Right cardiac atrium (tissue), 5 donors: ENCODE data around the gene GMCL2. TPM values are rescaled to one million over a fixed set of nuclear protein-coding genes. Genes with fewer than 3 reads are reported as not detected.

Experiments used
- ATAC-seq, 2 donors: fragments of 200-7000 bp; cut with Tn5 transposase; one replicate each; pipeline versions ENCODE4 v1.8.0 to v1.9.1; 2020; ENCODE audit warnings: moderate library complexity in 2 of 2, mild to moderate bottlenecking in 1 of 2
- DNase-seq, 3 donors: peaks; one replicate each; pipeline ENCODE4 v3.0.0-alpha.2; 2020
- H3K27ac ChIP-seq: one replicate; pipeline ENCODE4 v1.5.1; 2013; ENCODE audit warnings: mild to moderate bottlenecking, low read length, control low read depth, moderate library complexity
- H3K27me3 ChIP-seq: one replicate; pipeline ENCODE4 v1.6.1; 2013; ENCODE audit not compliant: control insufficient read depth, insufficient read depth
- H3K4me1 ChIP-seq: one replicate; pipeline ENCODE4 v1.6.1; 2013; ENCODE audit warnings: low read length; ENCODE audit not compliant: control insufficient read depth, insufficient read depth
- H3K4me3 ChIP-seq: one replicate; pipeline ENCODE4 v1.5.1; 2013; ENCODE audit warnings: low read length, control low read depth
- H3K9me3 ChIP-seq: one replicate; pipeline ENCODE4 v1.6.1; 2013; ENCODE audit warnings: low read length; ENCODE audit not compliant: control insufficient read depth
- WGBS: extraction: QIAGEN DNeasy Blood & Tissue Kit; methylation state at CpG from one replicate; pipeline ENCODE4 v1.1.7; 2013; 5-methylcytosine and 5-hydroxymethylcytosine counted together
- intact Hi-C, 4 donors: fragments of 100-400 bp; cut with DNase I; formaldehyde crosslinking; loops; one replicate each; pipeline versions ENCODE4 v1.11.0 to v1.14.0; 2022 to 2023
- polyA plus RNA-seq: library from polyadenylated mRNA; stranded (reverse); fragments of 200-250 nt; gene quantifications from one replicate; pipeline ENCODE4 v1.2.3, GENCODE V29; 2013
- total RNA-seq, 4 donors: library from RNA; stranded (reverse); fragmentation: NEBNext Ultra II Directional; extraction: Animal tissue kit (Norgen Biotek cat#: 25700); gene quantifications; one replicate each; pipeline ENCODE4 v1.2.1, GENCODE V29; 2021
- donor health status: healthy with polysubstance abuse.
- donor health status: DM: no; HTN: yes; CAD: no.
- donor health status: DM: no; HTN: no; CAD: no.
- donor health status: DM: no; HTN: yes; CAD: no; lungs with severe emphysema.
- donor health status: DM: yes; HTN: yes; CAD: no.

GMCL2 gene
- total and polyA plus RNA-seq, 5 donors = not detected

DNA sequence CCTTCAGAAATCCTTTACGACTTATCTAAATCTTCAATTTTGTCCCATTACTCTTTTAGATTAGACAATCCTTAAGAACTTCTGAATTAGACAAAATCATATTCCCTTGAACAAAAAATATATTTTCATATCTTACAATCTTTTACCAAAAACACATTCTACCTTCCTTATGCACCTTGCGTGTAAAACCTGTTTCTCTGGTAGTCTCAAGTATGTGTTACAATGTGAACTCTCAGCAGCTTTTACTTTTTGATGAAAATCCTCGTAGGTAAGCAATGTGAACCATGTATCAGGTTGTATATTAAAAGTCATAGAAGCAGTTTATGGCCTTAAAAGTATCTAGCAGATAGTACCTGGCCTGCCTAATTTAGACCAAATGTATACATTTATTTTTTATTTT lies 12.7 kb downstream of the GMCL2 start:
- DNase-seq (no peak), ATAC-seq (no peak)
- Histone ChIP-seq H3K27ac (no peak overlapping the region), H3K27me3 (no peaks in the 10 kb centered on the region), H3K4me1 (no peaks in the 10 kb centered on the region), H3K4me3 (no peak overlapping the region), H3K9me3 (no peaks in the 10 kb centered on the region)
- intact Hi-C loops = no loop called here
- WGBS = 93% methylated on average over 3 of the region's 3 CpGs

DNA sequence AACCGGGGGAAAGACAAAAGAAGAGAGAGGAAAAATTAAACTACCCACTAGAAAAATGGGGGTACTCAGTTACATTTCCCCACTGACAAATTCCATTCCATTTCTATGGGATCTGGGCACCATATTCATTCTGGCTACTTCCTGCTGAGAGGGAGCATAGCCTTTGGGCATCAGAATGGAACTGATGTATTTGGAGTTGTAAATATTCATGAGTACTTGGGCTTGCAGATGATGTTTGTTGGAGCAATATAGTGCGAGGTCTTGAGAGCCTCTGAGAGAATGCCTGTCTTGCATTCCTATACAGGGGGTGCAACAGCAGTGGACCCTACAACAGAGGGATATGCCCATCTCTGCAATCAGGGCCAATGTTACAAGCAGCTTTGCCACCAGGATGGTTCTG lies 16.7 kb downstream of the GMCL2 start:
- no peak overlapping the region for H3K27ac ChIP-seq
- H3K27me3 ChIP-seq = no peaks in the 10 kb centered on the region
- no peaks in the 10 kb centered on the region for H3K9me3 ChIP-seq
- H3K4me3 ChIP-seq = no peak overlapping the region
- ATAC-seq (no peak), DNase-seq (no peak)
- WGBS = 86% methylated on average over 2 of the region's 2 CpGs
- no peaks in the 10 kb centered on the region for H3K4me1 ChIP-seq
- intact Hi-C loops = no loop called here

DNA sequence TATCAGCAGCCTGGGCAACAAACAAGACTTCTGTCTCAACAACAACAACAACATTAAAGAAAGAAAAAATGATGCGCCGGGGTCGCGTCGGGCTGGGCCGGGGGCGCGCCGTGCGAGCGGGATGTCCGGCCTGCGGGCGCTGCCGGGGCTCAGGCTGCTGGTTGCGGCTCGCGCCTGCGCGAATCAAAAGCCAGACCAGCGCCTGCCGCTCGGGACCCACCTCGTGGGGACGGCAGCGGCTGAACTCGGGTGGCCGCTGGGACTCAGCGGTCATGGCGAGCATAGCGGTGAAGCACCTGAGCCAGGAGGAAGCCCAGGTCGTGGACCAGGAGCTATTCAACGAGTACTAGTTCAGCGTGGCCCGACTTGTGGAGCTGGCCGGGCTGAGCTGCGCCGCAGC lies 21.6 kb downstream of the GMCL2 start:
- WGBS = 30% methylated on average over 38 of the region's 38 CpGs
- DNase-seq = no peak
- Histone ChIP-seq H3K27me3 (no peaks in the 10 kb centered on the region), H3K4me1 (no peaks in the 10 kb centered on the region), H3K4me3 (no peak overlapping the region), H3K9me3 (no peaks in the 10 kb centered on the region), H3K27ac (no peak overlapping the region)
- no peak for ATAC-seq
- intact Hi-C loops = loop anchor here in 3 of 4 donors (2.0 to 10.0 kb wide), 3 partner anchors 89 to 91 kb away; no protein-coding TSS in a partner anchor

DNA sequence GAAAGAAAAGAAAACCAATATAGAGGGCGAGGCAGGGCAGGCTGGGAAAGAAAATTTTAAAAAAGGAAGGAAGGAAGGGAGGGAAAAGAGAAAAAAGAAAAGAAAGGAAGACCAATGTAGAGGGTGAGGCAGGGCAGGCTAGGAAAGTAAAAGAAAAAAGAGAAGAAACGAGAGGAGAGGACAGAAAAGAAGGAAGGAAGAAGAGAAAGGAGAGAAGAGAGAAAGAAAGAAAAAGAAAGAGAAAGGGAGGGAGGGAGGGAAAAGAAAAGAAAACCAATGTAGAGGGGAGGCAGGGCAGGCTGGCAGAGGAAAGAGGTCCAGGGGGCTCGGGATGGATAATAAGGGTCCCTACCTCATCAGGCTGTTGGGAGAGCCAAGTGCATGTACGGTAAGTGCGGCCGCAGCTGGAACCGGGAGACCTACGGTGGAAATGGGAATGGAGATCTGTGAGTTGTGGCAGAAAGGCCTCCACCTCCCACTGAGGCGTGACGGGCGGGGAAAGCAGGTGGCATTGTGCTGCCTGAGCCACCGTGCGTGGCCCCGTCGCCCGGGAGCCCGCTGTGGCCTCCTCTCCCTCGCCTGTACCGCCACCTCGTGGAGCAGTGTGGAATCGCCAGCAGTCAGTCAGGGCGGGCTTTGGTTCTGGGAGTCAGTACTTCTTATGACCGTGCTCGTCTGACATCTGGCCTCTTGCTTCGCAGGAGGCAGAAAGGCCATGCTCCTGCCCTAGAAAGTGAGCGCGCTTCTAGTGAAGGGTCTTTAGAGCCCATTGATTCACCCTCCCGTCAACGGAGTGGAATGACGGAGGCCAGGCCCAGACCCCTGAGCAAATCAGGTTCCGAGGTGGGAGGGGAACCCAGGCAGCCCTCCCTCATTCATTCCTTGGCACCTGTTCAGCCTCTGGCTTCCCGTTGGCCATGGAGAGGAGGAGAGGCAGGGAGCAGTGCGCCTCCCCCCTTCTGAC lies 23.1 kb downstream of the GMCL2 start:
- no peaks in the 10 kb centered on the region for H3K9me3 ChIP-seq
- no peaks in the 10 kb centered on the region for H3K4me1 ChIP-seq
- no peak overlapping the region for H3K4me3 ChIP-seq
- H3K27ac ChIP-seq = no peak overlapping the region
- peak; percentile 92 to 95 for ATAC-seq
- intact Hi-C loops = loop anchor here (1.0 to 10.0 kb wide), 5 partner anchors 86 to 89 kb away; no protein-coding TSS in a partner anchor
- 8% methylated on average over 33 of the region's 33 CpGs for WGBS
- peak; percentile 79 to 93 (median 92) for DNase-seq
- no peaks in the 10 kb centered on the region for H3K27me3 ChIP-seq

DNA sequence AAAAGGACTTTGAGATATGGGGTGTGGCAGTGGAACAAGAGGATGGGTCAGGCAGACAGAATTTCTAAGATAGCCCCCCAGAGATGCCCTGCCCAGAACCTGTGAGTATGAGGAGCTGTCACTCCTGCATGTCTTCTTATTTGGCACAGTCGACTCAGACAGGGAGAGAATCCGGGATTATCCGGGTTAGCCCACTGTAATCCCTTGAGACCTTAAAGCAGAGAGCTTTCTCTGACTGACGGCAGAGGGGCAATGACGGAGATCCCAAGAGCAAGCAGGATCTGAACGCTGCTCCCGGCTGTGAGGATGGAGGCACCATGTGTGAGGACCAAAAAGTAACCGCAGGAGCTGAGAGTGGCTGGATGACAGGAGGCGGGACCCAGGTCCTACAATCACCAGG lies 24.7 kb downstream of the GMCL2 start:
- 78% methylated on average over 9 of the region's 9 CpGs for WGBS
- DNase-seq = no peak
- intact Hi-C loops = loop anchor here in 2 of 4 donors (5.0 to 10.0 kb wide), 2 partner anchors 85 to 88 kb away; no protein-coding TSS in a partner anchor

DNA sequence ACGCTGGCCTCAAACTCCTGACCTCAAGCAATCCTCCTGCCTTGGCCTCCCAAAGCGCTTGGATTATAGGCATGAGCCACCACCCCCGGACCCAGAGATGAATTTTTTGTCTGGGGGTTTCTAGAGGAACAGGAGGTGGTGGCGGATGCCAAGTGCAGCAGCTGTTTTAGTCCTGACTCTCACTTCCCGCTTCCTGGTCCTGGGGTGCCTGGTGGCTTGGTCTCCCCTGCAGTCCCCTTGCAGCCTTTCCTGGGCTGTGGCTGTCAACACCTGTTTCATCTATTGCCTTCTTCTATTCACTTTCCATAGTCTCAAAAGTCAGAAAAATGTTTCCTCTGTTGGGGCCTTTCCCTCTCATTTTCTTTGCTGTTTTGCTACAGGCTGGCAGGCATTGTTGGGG lies 27.0 kb downstream of the GMCL2 start:
- 83% methylated on average over 5 of the region's 5 CpGs for WGBS
- Histone ChIP-seq H3K27me3 (no peaks in the 10 kb centered on the region), H3K4me1 (no peaks in the 10 kb centered on the region), H3K9me3 (no peaks in the 10 kb centered on the region), H3K27ac (no peak overlapping the region), H3K4me3 (no peak overlapping the region)
- intact Hi-C loops = loop anchor here in 2 of 4 donors (5.0 to 10.0 kb wide), 2 partner anchors 83 to 85 kb away; no protein-coding TSS in a partner anchor
- DNase-seq (no peak), ATAC-seq (no peak)

More for the DNA sequence above, 24.7 kb downstream of the GMCL2 start:
- Histone ChIP-seq H3K9me3 (no peaks in the 10 kb centered on the region), H3K27me3 (no peaks in the 10 kb centered on the region), H3K4me3 (no peak overlapping the region), H3K27ac (no peak overlapping the region), H3K4me1 (no peaks in the 10 kb centered on the region)
- ATAC-seq = no peak

DNA sequence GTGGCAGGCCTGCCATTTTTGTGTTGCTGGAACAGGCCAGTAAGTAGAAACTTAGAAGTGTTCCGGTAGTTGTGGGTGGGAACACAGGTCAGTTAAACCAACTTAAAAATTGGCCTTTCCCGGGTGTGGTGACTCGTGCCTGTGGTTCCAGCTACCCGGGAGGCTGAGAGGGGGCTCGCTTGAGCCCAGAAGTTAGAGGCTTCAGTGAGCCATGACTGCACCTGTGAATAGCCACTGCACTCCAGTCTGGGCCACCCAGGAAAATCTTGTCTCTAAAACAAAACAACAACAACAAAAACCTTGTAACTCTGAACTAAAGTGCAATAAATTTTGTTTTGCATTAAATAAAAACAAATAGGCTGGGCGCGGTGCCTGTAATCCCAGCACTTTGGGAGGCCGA lies 32.1 kb downstream of the GMCL2 start:
- Histone ChIP-seq H3K27ac (no peak overlapping the region), H3K9me3 (no peaks in the 10 kb centered on the region), H3K4me1 (peaks cover 5% of the 10 kb centered on the region), H3K27me3 (no peaks in the 10 kb centered on the region), H3K4me3 (no peak overlapping the region)
- DNase-seq = no peak
- intact Hi-C loops = no loop called here
- WGBS = 86% methylated on average over 8 of the region's 8 CpGs
- no peak for ATAC-seq

DNA sequence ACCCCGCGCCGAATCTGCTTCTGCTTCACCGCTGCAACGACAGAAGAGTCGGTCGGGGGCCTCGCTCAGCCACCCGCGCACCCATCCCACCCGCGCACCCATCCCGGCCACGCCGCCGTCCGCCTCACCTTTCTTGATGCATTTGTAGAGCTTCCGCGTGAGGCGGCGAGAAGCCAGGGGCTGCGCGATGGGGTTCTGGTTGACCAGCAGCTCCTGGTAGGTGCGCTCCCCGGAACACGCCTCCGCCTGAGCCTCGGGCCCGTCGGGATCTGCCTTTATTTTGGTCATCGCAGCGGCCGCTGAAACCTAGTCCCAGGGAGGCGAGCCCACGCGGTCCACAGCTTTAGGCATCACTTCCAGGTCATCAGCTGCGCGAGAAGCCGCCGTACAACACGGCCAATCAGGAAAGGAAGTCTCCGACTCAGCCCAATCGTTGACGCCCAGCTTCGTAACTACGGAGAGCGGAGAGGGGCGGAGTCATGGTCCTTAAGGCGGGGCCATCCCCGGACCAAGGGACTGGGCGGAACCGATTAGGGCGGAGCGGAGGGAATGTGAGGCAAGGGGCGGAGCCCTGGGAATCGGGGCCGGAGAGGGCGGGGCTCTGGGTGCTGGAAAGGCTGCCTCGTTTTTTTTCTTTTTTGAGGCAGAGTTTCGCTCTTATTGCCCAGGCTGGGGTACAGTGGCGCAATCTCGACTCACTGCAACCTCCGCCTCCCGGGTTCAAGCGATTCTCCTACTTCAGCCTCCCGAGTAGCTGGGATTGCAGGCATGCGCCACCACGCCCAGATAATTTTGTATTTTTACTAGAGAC lies 33.4 kb downstream of the GMCL2 start, which contains the start of gene NHP2:
Gene NHP2 (minus strand): TSS at position 356 of the 811 bp plus-strand sequence. CDS start 68 bp downstream, at position 288.
- H3K4me3 ChIP-seq = peak within 1 kb of the TSS; percentile 68
- peak; percentile 98 to 99 (median 99) for DNase-seq
- H3K4me1 ChIP-seq = peaks cover 5% of the 10 kb centered on the region
- WGBS = 2% methylated on average over 68 of the region's 68 CpGs
- no peaks in the 10 kb centered on the region for H3K9me3 ChIP-seq
- no peaks in the 10 kb centered on the region for H3K27me3 ChIP-seq
- peak; percentile 99 for ATAC-seq
- intact Hi-C loops = no loop called here
- H3K27ac ChIP-seq = peak within 1 kb of the TSS; percentile 60

DNA sequence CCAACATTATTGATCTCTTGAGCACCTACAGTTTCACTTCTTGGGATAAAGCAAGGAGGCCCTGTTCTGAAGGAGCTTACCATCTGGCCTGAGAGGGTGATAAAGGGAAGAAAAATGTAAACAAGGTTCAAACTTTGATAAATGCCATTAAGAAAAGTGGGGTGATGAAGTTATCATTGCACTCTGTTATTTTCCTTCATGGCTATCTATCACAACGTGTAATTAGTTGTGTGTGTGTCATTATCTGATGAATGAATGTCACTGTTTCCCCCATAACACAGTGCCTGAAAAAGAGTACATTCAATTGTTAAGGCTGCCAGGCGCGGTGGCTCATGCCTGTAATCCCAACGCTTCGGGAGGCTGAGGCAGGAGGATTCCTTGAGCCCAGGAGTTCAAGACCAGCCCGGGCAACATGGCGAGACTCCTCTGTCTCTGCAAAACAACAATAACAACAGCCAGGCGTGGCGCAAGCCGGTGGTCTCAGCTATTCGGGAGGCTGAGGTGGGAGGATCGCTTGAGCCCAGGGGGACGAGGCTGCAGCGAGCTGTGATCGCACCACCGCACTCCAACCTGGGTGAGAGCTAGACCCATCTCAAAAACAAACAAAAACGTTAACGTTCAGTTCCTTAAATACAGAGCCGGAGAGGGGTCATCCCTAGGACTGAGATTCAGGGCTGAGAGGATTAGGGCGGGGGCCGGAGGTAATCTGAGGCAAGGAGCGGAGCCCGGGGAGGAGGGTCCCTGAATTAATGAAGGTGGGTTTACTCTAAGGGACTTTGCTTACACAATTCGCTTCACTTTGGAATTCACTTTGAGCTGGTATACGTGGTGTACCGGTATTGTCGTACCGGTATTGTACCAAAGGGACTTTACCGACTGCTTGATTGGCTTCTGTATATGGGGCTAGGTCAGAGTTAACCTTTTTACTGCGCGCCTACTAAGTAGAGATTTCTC lies 34.4 kb downstream of the GMCL2 start:
- DNase-seq (no peak), ATAC-seq (no peak)
- peak overlapping the region; percentile 68 for H3K4me3 ChIP-seq
- no peak overlapping the region for H3K27ac ChIP-seq
- H3K4me1 ChIP-seq = peaks cover 5% of the 10 kb centered on the region
- no peaks in the 10 kb centered on the region for H3K9me3 ChIP-seq
- WGBS = 52% methylated on average over 31 of the region's 31 CpGs
- intact Hi-C loops = no loop called here
- H3K27me3 ChIP-seq = no peaks in the 10 kb centered on the region
